Measurements from ENCODE around the gene GRIK1. TPM values are rescaled to one million over a fixed set of nuclear protein-coding genes. Genes with fewer than 3 reads are reported as not detected.

GRIK1 gene
- polyA plus RNA-seq, 2 donors: 0.01 to 0.02 TPM

DNA sequence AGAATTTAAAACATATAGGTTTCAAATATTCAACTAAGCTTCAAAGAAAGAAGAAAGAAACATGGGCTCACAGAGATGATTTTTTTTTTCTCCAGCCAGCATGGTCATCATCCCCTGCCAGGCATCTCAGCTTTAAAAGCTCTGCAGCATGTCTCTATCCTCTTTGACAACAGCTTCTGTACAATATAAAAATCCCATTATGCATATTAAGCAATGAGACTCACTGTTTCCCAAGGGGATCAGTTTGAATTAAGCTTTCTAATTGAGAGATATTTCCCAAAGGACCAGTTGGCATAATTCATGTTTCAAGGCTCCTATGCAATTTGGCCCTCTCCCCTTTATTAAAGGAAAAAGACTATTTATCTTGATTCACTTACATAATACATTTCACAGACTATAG, 220.3 kb downstream of the GRIK1 start:
- no peak overlapping the region for H3K4me3 ChIP-seq (ENCODE audit: low read depth in 1 of 2, low read length in 2 of 2)
- no peaks in the 10 kb centered on the region for H3K9me3 ChIP-seq (ENCODE audit: control insufficient read depth in 2 of 2, insufficient read depth in 1 of 2, low read depth in 1 of 2, low read length in 1 of 2)

DNA sequence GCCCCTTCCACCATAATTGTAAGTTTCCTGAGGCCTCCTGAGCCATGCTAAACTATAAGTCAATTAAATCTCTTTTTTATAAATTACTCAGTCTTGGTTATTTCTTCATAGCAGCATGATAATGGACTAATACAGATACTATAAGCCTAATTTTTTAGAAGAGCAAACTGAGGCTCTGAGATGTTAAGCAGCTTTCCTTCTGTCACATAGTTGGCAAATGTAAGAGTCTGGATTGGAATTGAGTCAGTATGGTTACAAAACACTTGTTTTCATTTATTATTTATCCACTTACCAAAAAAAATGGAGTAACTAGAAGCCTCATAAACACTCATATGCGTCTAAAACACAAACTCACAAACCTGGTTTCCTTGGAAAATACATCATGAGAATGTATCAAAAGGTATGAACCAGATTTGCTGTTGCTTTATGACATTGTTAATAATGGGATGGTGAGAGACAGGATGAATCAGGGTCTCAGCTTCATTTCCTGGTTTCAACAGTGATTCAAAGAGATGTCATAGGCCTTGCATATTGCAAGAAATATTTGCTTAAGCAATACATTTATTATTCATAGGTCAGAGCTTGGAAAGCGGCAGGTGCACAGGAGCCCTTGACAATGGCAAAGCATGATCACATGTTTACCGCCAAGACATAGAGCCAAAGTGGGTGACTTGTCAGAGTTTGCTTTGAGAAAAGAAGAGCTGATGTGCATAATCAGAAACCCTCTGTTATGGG, 221.5 kb downstream of the GRIK1 start:
- H3K27me3 ChIP-seq (ENCODE audit: control insufficient read depth in 1 of 2, insufficient read depth in 2 of 2, low read length in 2 of 2): no peaks in the 10 kb centered on the region
- H3K36me3 ChIP-seq (ENCODE audit: control insufficient read depth in 2 of 2, insufficient read depth in 2 of 2, low read length in 1 of 2): no peaks in the 10 kb centered on the region
- H3K27ac ChIP-seq (ENCODE audit: low read depth in 2 of 2, low read length in 1 of 2): no peak overlapping the region
- no peaks in the 10 kb centered on the region for H3K9me3 ChIP-seq (ENCODE audit: control insufficient read depth in 2 of 2, insufficient read depth in 1 of 2, low read depth in 1 of 2, low read length in 1 of 2)
- H3K4me1 ChIP-seq (ENCODE audit: control insufficient read depth in 2 of 2, insufficient read depth in 2 of 2, low read length in 1 of 2): no peaks in the 10 kb centered on the region
- 72 to 78% methylated on average over 3 of the region's 3 CpGs for WGBS, 2 donors
- no peak overlapping the region for H3K4me3 ChIP-seq (ENCODE audit: low read depth in 1 of 2, low read length in 2 of 2)

More for the DNA sequence above, 220.3 kb downstream of the GRIK1 start:
- Histone ChIP-seq H3K36me3 (ENCODE audit: control insufficient read depth in 2 of 2, insufficient read depth in 2 of 2, low read length in 1 of 2) (no peaks in the 10 kb centered on the region), H3K27me3 (ENCODE audit: control insufficient read depth in 1 of 2, insufficient read depth in 2 of 2, low read length in 2 of 2) (no peaks in the 10 kb centered on the region), H3K27ac (ENCODE audit: low read depth in 2 of 2, low read length in 1 of 2) (no peak overlapping the region), H3K4me1 (ENCODE audit: control insufficient read depth in 2 of 2, insufficient read depth in 2 of 2, low read length in 1 of 2) (no peaks in the 10 kb centered on the region)

DNA sequence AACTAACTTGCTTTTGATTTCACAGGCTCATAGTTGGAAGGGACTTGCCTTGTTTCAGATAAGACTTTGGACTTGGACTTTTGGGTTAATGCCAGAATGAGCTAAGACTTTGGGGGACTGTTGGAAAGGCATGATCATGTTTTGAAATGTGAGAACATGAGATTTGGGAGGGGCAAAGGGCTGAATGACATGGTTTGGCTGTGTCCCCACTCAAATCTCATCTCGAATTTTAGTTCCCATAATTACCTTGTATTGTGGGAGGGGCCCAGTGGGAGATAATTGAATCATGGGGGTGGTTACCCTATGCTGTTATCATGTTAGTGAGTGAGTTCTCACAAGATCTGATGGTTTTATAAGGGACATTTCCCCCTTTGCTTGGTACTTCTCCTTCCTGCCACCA, 222.1 kb downstream of the GRIK1 start:
- H3K4me3 ChIP-seq (ENCODE audit: low read depth in 1 of 2, low read length in 2 of 2): no peak overlapping the region
- H3K36me3 ChIP-seq (ENCODE audit: control insufficient read depth in 2 of 2, insufficient read depth in 2 of 2, low read length in 1 of 2): no peaks in the 10 kb centered on the region
- no peaks in the 10 kb centered on the region for H3K9me3 ChIP-seq (ENCODE audit: control insufficient read depth in 2 of 2, insufficient read depth in 1 of 2, low read depth in 1 of 2, low read length in 1 of 2)
- H3K4me1 ChIP-seq (ENCODE audit: control insufficient read depth in 2 of 2, insufficient read depth in 2 of 2, low read length in 1 of 2): no peaks in the 10 kb centered on the region
- WGBS, 2 donors: 79 to 82% methylated on average over 1 of the region's 1 CpG
- H3K27ac ChIP-seq (ENCODE audit: low read depth in 2 of 2, low read length in 1 of 2): no peak overlapping the region
- H3K27me3 ChIP-seq (ENCODE audit: control insufficient read depth in 1 of 2, insufficient read depth in 2 of 2, low read length in 2 of 2): no peaks in the 10 kb centered on the region

DNA sequence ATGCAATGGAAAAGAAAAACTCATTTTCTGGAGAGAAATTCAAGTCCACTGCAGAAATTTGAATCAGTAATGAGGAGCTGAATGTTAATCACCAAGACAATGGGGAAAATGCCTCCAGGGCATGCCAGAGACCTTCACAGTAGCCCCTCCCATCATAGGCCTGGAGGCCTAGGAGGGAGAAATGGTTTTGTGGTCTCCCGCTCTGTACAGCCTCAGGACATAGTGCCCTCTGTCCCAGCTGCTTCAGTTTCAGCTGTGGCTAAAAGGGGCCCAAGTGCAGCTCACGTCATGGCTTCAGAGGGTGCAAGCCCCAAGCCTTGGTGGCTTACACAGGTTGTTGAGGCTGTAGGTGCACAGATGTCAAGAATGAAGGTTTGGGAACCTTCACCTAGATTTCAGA, 223.0 kb downstream of the GRIK1 start:
- 93 to 100% methylated on average over 2 of the region's 2 CpGs for WGBS, 2 donors
- Histone ChIP-seq H3K4me1 (ENCODE audit: control insufficient read depth in 2 of 2, insufficient read depth in 2 of 2, low read length in 1 of 2) (no peaks in the 10 kb centered on the region), H3K9me3 (ENCODE audit: control insufficient read depth in 2 of 2, insufficient read depth in 1 of 2, low read depth in 1 of 2, low read length in 1 of 2) (no peaks in the 10 kb centered on the region), H3K4me3 (ENCODE audit: low read depth in 1 of 2, low read length in 2 of 2) (no peak overlapping the region), H3K36me3 (ENCODE audit: control insufficient read depth in 2 of 2, insufficient read depth in 2 of 2, low read length in 1 of 2) (no peaks in the 10 kb centered on the region), H3K27me3 (ENCODE audit: control insufficient read depth in 1 of 2, insufficient read depth in 2 of 2, low read length in 2 of 2) (no peaks in the 10 kb centered on the region), H3K27ac (ENCODE audit: low read depth in 2 of 2, low read length in 1 of 2) (no peak overlapping the region)

DNA sequence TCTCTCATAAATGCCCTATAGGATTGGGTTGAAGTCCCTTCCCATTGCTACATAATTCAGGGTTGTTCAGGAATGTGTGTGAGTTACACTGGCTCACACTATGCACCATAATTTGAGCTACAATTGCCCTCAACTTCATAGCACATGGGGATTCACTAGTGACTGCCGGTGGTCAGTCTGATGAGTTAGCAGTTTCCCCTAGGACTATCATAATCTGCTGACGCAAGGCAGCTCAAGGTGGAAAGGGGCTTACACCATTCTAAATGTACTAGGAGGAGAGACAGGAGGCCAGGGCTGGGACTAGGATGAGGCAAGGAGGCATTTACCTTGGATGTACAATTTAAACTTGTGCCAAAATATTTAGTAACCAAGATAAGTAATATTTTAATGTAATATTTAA, 224.7 kb downstream of the GRIK1 start:
- H3K9me3 ChIP-seq (ENCODE audit: control insufficient read depth in 2 of 2, insufficient read depth in 1 of 2, low read depth in 1 of 2, low read length in 1 of 2): no peaks in the 10 kb centered on the region
- no peak overlapping the region for H3K27ac ChIP-seq (ENCODE audit: low read depth in 2 of 2, low read length in 1 of 2)
- no peaks in the 10 kb centered on the region for H3K27me3 ChIP-seq (ENCODE audit: control insufficient read depth in 1 of 2, insufficient read depth in 2 of 2, low read length in 2 of 2)
- H3K4me1 ChIP-seq (ENCODE audit: control insufficient read depth in 2 of 2, insufficient read depth in 2 of 2, low read length in 1 of 2): no peaks in the 10 kb centered on the region
- H3K36me3 ChIP-seq (ENCODE audit: control insufficient read depth in 2 of 2, insufficient read depth in 2 of 2, low read length in 1 of 2): no peaks in the 10 kb centered on the region
- no peak overlapping the region for H3K4me3 ChIP-seq (ENCODE audit: low read depth in 1 of 2, low read length in 2 of 2)
- WGBS, 2 donors: 93 to 94% methylated on average over 2 of the region's 2 CpGs

DNA sequence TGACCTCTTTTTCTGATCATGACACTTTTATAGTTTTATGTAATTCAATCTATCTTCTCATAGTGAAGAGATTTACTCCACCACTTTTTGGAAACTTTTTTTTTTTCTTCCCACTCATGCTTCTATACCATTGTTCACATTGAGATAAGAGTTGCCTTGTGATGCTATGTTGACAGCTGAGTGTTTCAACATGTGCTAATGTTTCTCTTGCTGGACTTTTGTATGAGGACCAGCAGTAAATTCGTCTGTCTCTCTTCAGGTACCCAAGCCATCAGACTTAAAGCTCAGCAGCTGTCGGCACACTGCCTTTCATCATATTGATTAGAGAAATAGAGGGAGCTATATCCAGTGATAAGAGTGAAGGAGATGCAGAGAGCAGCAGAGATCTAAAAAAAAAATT, 227.0 kb downstream of the GRIK1 start:
- H3K36me3 ChIP-seq (ENCODE audit: control insufficient read depth in 2 of 2, insufficient read depth in 2 of 2, low read length in 1 of 2): no peaks in the 10 kb centered on the region
- H3K4me3 ChIP-seq (ENCODE audit: low read depth in 1 of 2, low read length in 2 of 2): no peak overlapping the region
- H3K9me3 ChIP-seq (ENCODE audit: control insufficient read depth in 2 of 2, insufficient read depth in 1 of 2, low read depth in 1 of 2, low read length in 1 of 2): no peaks in the 10 kb centered on the region
- H3K4me1 ChIP-seq (ENCODE audit: control insufficient read depth in 2 of 2, insufficient read depth in 2 of 2, low read length in 1 of 2): no peaks in the 10 kb centered on the region
- H3K27ac ChIP-seq (ENCODE audit: low read depth in 2 of 2, low read length in 1 of 2): no peak overlapping the region
- H3K27me3 ChIP-seq (ENCODE audit: control insufficient read depth in 1 of 2, insufficient read depth in 2 of 2, low read length in 2 of 2): no peaks in the 10 kb centered on the region
- 57 to 64% methylated on average over 2 of the region's 2 CpGs for WGBS, 2 donors

DNA sequence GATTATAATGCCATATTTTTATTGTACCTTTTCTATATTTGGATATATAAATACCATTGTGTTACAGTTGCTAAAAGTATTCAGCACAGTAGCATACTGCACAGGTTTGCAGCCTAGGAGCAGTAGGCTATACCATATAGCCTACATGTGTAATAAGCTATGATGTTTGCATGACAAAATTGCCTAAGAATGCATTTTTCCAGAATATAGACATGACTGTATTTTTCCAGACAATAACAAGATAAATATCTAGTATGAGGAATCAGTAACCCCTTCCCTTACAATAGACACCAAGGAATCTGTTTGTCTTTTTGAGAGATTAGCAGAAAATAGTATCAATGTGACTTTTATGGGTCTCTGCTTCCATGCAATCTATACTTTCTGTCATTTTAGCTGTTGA, 228.6 kb downstream of the GRIK1 start:
- Histone ChIP-seq H3K4me1 (ENCODE audit: control insufficient read depth in 2 of 2, insufficient read depth in 2 of 2, low read length in 1 of 2) (no peaks in the 10 kb centered on the region), H3K9me3 (ENCODE audit: control insufficient read depth in 2 of 2, insufficient read depth in 1 of 2, low read depth in 1 of 2, low read length in 1 of 2) (no peaks in the 10 kb centered on the region), H3K27me3 (ENCODE audit: control insufficient read depth in 1 of 2, insufficient read depth in 2 of 2, low read length in 2 of 2) (no peaks in the 10 kb centered on the region), H3K36me3 (ENCODE audit: control insufficient read depth in 2 of 2, insufficient read depth in 2 of 2, low read length in 1 of 2) (no peaks in the 10 kb centered on the region), H3K27ac (ENCODE audit: low read depth in 2 of 2, low read length in 1 of 2) (no peak overlapping the region), H3K4me3 (ENCODE audit: low read depth in 1 of 2, low read length in 2 of 2) (no peak overlapping the region)

DNA sequence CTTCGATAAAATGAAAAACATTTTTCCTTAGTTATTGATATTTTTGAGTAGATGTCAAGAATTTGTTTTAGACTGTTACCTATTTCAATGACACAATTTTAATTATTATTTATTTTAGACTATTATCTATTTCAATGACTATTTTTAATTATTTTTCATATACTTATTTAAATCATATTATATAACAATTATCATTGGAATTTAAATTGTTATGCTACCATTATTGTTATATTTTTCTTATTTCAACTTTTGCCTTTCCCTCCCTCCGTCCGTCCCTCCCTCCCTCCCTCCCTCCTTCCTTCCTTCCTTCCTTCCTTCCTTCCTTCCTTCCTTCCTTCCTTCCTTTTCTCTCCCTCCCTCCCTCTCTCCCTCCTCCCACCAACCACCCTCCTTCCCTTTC, 229.3 kb downstream of the GRIK1 start:
- 79 to 81% methylated on average over 3 of the region's 3 CpGs for WGBS, 2 donors
- H3K27ac ChIP-seq (ENCODE audit: low read depth in 2 of 2, low read length in 1 of 2): no peak overlapping the region
- H3K27me3 ChIP-seq (ENCODE audit: control insufficient read depth in 1 of 2, insufficient read depth in 2 of 2, low read length in 2 of 2): no peaks in the 10 kb centered on the region
- no peaks in the 10 kb centered on the region for H3K36me3 ChIP-seq (ENCODE audit: control insufficient read depth in 2 of 2, insufficient read depth in 2 of 2, low read length in 1 of 2)
- H3K4me3 ChIP-seq (ENCODE audit: low read depth in 1 of 2, low read length in 2 of 2): no peak overlapping the region
- H3K9me3 ChIP-seq (ENCODE audit: control insufficient read depth in 2 of 2, insufficient read depth in 1 of 2, low read depth in 1 of 2, low read length in 1 of 2): no peaks in the 10 kb centered on the region
- no peaks in the 10 kb centered on the region for H3K4me1 ChIP-seq (ENCODE audit: control insufficient read depth in 2 of 2, insufficient read depth in 2 of 2, low read length in 1 of 2)

DNA sequence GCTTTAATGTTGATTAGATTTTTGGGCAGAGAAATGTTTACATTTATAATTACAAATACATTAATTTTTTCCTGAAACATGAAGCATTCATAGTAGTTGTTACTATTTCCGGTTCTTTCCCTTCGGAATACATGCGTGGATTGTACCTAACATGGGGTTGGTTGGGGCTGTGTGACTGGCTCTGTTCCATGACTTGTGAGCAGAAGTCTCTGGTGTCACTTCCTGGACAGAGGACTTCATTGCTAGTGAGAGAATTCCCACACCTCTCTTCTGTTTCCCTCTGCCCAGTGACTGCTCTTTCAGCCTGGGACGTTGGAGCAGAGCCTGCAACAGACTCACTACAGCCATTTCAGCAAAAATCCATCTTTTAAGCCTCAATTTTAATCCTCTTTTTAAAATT, 231.4 kb downstream of the GRIK1 start:
- Histone ChIP-seq H3K27ac (ENCODE audit: low read depth in 2 of 2, low read length in 1 of 2) (no peak overlapping the region), H3K27me3 (ENCODE audit: control insufficient read depth in 1 of 2, insufficient read depth in 2 of 2, low read length in 2 of 2) (no peaks in the 10 kb centered on the region), H3K36me3 (ENCODE audit: control insufficient read depth in 2 of 2, insufficient read depth in 2 of 2, low read length in 1 of 2) (no peaks in the 10 kb centered on the region), H3K4me3 (ENCODE audit: low read depth in 1 of 2, low read length in 2 of 2) (no peak overlapping the region), H3K9me3 (ENCODE audit: control insufficient read depth in 2 of 2, insufficient read depth in 1 of 2, low read depth in 1 of 2, low read length in 1 of 2) (no peaks in the 10 kb centered on the region), H3K4me1 (ENCODE audit: control insufficient read depth in 2 of 2, insufficient read depth in 2 of 2, low read length in 1 of 2) (no peaks in the 10 kb centered on the region)
- WGBS, 2 donors: 76 to 77% methylated on average over 4 of the region's 4 CpGs

DNA sequence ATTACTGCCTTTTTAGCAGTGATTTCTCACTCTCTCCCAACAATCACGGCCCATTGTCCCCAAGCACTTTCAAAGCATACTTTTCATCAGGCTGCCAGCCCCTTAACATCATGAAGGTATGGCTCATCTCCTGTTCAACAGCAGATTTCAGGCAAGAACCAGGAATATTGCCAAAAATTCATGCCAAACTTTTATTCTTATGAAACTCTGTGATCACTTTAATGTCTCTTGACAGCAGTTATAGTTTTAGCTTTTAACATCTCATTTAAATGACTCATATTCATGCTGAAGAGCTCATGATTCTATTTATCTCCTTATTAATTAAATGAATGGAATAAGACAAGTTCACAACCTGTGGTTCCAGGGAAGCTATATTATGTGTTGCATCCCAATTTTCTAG, 235.1 kb downstream of the GRIK1 start:
- H3K9me3 ChIP-seq (ENCODE audit: control insufficient read depth in 2 of 2, insufficient read depth in 1 of 2, low read depth in 1 of 2, low read length in 1 of 2): no peaks in the 10 kb centered on the region
- WGBS, 2 donors: 29 to 43% methylated on average over 1 of the region's 1 CpG
- no peaks in the 10 kb centered on the region for H3K36me3 ChIP-seq (ENCODE audit: control insufficient read depth in 2 of 2, insufficient read depth in 2 of 2, low read length in 1 of 2)
- no peak overlapping the region for H3K27ac ChIP-seq (ENCODE audit: low read depth in 2 of 2, low read length in 1 of 2)
- no peaks in the 10 kb centered on the region for H3K27me3 ChIP-seq (ENCODE audit: control insufficient read depth in 1 of 2, insufficient read depth in 2 of 2, low read length in 2 of 2)
- no peaks in the 10 kb centered on the region for H3K4me1 ChIP-seq (ENCODE audit: control insufficient read depth in 2 of 2, insufficient read depth in 2 of 2, low read length in 1 of 2)
- no peak overlapping the region for H3K4me3 ChIP-seq (ENCODE audit: low read depth in 1 of 2, low read length in 2 of 2)
